Activated B cell treated with CpG ODN at 0.5 μM for 24 hours (primary cell): ENCODE measurements around the gene UNC50. TPM values are rescaled to one million over a fixed set of nuclear protein-coding genes. Genes with fewer than 3 reads are reported as not detected.
A peak's percentile ranks its signal among the peaks of the same experiment; 100 is the strongest.

Source experiments
- ATAC-seq: fragments of 200-7000 bp; cut with Tn5 transposase; one replicate; pipeline ENCODE4 v1.10.0; 2021; ENCODE audit warnings: low read depth, mild to moderate bottlenecking, moderate library complexity
- CTCF ChIA-PET: fragments of 350-600 bp; sonication (Branson Sonifier 250); formaldehyde crosslinking; loops from one replicate; lab custom pipeline; 2021; ENCODE audit warnings: antibody characterized with exemption; lab: Charles Lee
- POLR2A ChIA-PET: fragments of 350-600 bp; sonication (Branson Sonifier 250); formaldehyde crosslinking; loops from one replicate; lab custom pipeline; 2021; ENCODE audit warnings: antibody characterized with exemption; lab: Charles Lee
- DNase-seq: peaks from one replicate; pipeline ENCODE4 v3.0.0; 2022
- H3K27ac Mint-ChIP-seq: one replicate; pipeline ENCODE4 v1.8.0; 2020; ENCODE audit warnings: mixed read lengths
- H3K27me3 Mint-ChIP-seq: one replicate; pipeline ENCODE4 v1.8.0; 2021; ENCODE audit warnings: mixed read lengths
- H3K36me3 Mint-ChIP-seq: one replicate; pipeline ENCODE4 v1.8.0; 2021; ENCODE audit warnings: low read depth, mixed read lengths
- H3K4me1 Mint-ChIP-seq: one replicate; pipeline ENCODE4 v1.8.0; 2021; ENCODE audit warnings: mixed read lengths
- H3K4me3 Mint-ChIP-seq: one replicate; pipeline ENCODE4 v1.8.0; 2020; ENCODE audit warnings: mild to moderate bottlenecking, mixed read lengths
- H3K9me3 Mint-ChIP-seq: one replicate; pipeline ENCODE4 v1.8.0; 2020; ENCODE audit warnings: mixed read lengths
- intact Hi-C: fragments of 100-400 bp; cut with micrococcal nuclease; formaldehyde crosslinking; loops from one replicate; pipeline ENCODE4 v1.15.1; 2024
- total RNA-seq: library from RNA; stranded (reverse); gene quantifications from 2 replicates; pipeline ENCODE4 v1.2.3, GENCODE V29; 2022
- TF ChIP-seq, protein P1 (sequence below): fragments of 200-600 bp; IDR thresholded peaks from one replicate; pipeline ENCODE4 v1.8.0; 2022; ENCODE audit warnings: antibody characterized with exemption, mild to moderate bottlenecking

The UNC50 gene, protein sequence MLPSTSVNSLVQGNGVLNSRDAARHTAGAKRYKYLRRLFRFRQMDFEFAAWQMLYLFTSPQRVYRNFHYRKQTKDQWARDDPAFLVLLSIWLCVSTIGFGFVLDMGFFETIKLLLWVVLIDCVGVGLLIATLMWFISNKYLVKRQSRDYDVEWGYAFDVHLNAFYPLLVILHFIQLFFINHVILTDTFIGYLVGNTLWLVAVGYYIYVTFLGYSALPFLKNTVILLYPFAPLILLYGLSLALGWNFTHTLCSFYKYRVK
- total RNA-seq: 35.3 and 36.3 TPM in 2 replicates

DNA sequence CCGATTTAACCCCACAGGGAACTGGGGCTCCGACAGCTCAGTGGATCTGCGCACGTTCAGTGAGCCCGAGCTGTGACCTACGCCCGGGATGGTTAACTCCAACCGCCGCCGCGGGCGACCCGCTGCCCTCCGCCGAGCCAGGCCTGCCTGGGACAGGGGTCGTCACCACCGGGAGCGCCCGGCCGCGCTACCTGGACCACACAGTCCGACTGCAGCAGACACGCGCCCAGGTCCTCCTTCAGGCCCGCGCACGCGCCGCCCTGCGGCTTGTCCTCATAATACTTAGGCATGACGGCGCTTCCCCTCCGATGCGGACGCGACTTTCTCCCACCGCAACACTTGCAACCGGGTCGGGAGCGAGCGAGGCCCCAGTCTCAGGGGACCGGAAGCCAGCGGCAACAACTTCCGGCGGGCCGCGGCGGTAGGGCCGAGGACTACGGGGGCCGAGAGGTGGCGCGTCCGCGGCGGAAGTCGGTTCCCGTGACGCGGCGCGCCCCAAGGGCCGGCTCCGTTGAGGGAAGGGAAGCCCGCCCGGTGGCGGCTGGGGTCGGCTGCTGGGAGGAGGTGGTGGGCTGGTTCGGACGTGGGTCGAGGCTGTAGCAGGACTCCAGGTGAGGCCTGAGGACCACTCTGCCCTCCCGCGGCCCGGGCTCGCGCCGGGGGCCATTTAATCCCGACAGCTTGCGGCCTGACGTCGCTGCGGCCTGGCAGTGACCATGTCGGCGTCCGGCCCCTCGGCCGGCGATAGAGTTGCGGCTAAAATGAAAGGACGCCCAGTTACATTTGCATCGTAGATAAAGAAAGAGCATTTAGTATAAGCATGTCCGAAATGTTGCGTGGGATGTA lies at the start of gene UNC50, which contains the start of gene COA5:
UNC50 (plus strand) TSS at position 474 of the 846 bp plus-strand sequence. CDS start 1,171 bp downstream, outside the sequence.
COA5 (minus strand) TSS at position 397 of the 846 bp plus-strand sequence; CDS start at position 290, 107 bp downstream.
- ATAC-seq (peak; percentile 91), DNase-seq (peak; percentile 88)
- intact Hi-C loops: loop anchor here (1.0 to 2.0 kb wide), 4 partner anchors 52 to 728 kb away; partner anchors contain the start of genes EIF5B, MITD1, MRPL30 and TXNDC9
- ChIA-PET POLR2A (interaction anchor here (0.6 to 1.5 kb wide), 9 partner anchors 9 to 728 kb away, joined by 3 to 8 read pairs (median 3); partner anchors contain the start of genes EIF5B, MGAT4A and TXNDC9), CTCF (interaction anchor here (0.8 kb wide), 1 partner anchor 41 kb away, joined by 3 read pairs; no protein-coding TSS in a partner anchor)
- Mint-ChIP-seq H3K36me3 (peaks cover 56% of the 10 kb centered on the region), H3K27me3 (no peaks in the 10 kb centered on the region), H3K27ac (peak within 1 kb of the TSS; percentile 86), H3K4me3 (peak within 1 kb of the TSS; percentile 93), H3K9me3 (no peaks in the 10 kb centered on the region), H3K4me1 (peaks cover 55% of the 10 kb centered on the region)
- TF ChIP-seq, protein P1, sequence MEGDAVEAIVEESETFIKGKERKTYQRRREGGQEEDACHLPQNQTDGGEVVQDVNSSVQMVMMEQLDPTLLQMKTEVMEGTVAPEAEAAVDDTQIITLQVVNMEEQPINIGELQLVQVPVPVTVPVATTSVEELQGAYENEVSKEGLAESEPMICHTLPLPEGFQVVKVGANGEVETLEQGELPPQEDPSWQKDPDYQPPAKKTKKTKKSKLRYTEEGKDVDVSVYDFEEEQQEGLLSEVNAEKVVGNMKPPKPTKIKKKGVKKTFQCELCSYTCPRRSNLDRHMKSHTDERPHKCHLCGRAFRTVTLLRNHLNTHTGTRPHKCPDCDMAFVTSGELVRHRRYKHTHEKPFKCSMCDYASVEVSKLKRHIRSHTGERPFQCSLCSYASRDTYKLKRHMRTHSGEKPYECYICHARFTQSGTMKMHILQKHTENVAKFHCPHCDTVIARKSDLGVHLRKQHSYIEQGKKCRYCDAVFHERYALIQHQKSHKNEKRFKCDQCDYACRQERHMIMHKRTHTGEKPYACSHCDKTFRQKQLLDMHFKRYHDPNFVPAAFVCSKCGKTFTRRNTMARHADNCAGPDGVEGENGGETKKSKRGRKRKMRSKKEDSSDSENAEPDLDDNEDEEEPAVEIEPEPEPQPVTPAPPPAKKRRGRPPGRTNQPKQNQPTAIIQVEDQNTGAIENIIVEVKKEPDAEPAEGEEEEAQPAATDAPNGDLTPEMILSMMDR: no peak

DNA sequence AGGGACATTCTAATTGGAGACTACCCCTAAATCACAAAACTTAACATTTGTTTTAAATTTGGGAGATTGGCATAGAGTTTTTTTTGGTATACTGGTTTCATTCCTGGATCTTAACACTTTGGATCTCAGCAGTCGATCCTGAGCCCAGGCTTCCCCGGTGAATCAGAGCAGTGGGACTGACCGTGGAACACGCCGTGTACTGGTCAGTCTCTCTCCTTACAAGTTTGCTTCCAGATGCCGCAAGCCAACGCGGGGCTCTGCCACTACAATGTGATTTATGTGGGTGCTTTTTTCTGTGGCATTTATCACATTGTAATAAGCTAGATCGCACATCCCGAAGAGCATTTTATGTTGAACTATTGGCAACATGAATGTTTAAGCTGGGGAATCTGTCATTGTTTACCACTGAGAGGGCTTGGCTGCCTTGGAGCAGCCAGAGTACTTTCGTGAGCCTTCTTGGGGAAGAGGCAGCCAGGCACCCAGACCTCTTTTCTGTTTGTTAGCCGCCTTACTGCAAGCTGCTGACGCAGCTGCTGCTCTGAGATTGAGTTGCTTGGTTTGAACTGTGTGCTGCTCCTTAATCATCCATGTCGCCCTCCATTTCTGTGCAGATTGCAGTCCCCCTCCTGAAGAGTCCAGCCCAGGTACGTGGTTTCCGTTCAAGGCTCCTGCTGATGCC lies 49.4 kb upstream of the UNC50 start:
- DNase-seq: no peak
- Mint-ChIP-seq H3K9me3 (no peaks in the 10 kb centered on the region), H3K4me3 (no peak overlapping the region), H3K36me3 (peaks cover 32% of the 10 kb centered on the region), H3K27me3 (no peaks in the 10 kb centered on the region), H3K4me1 (peaks cover 39% of the 10 kb centered on the region), H3K27ac (no peak overlapping the region)
- ChIA-PET POLR2A (interaction anchor here (1.2 kb wide), 1 partner anchor 104 kb away, joined by 3 read pairs; no protein-coding TSS in a partner anchor), CTCF (interaction anchor here (2.0 kb wide), 1 partner anchor 10 kb away, joined by 6 read pairs; no protein-coding TSS in a partner anchor)
- no peak for ATAC-seq
- TF ChIP-seq, protein P1: no peak
- intact Hi-C loops: loop anchor here (5.0 kb wide), 1 partner anchor 147 kb away; no protein-coding TSS in a partner anchor

DNA sequence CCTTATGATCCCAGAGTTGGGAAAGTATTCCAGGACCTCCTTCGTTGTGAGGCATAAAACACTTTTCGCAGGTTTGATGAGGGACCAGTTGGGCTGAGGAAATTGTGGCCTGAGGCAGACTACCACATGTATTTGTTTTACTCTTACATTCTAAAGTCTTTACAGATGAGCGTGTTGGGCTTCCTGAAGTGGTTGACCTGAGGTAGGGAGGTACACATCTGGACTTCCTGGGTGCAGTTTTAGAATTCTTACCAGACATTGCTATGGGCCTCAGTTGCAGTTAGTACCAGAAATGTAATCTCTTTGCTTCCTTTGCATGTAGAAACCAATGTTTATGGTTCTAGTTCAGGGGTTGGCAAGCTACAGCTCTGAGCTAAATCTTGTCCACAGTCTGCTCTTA lies 48.8 kb upstream of the UNC50 start:
- no peak overlapping the region for H3K27ac Mint-ChIP-seq
- ATAC-seq (no peak), DNase-seq (no peak)
- H3K27me3 Mint-ChIP-seq: no peaks in the 10 kb centered on the region
- TF ChIP-seq, protein P1: no peak
- peaks cover 28% of the 10 kb centered on the region for H3K36me3 Mint-ChIP-seq
- no peak overlapping the region for H3K4me3 Mint-ChIP-seq
- no peaks in the 10 kb centered on the region for H3K9me3 Mint-ChIP-seq
- ChIA-PET POLR2A (interaction anchor here (0.6 kb wide), 1 partner anchor 80 kb away, joined by 3 read pairs; no protein-coding TSS in a partner anchor), CTCF (interaction anchor here (2.0 kb wide), 1 partner anchor 9 kb away, joined by 6 read pairs; no protein-coding TSS in a partner anchor)
- intact Hi-C loops: loop anchor here (5.0 kb wide), 1 partner anchor 147 kb away; no protein-coding TSS in a partner anchor
- H3K4me1 Mint-ChIP-seq: peaks cover 34% of the 10 kb centered on the region

DNA sequence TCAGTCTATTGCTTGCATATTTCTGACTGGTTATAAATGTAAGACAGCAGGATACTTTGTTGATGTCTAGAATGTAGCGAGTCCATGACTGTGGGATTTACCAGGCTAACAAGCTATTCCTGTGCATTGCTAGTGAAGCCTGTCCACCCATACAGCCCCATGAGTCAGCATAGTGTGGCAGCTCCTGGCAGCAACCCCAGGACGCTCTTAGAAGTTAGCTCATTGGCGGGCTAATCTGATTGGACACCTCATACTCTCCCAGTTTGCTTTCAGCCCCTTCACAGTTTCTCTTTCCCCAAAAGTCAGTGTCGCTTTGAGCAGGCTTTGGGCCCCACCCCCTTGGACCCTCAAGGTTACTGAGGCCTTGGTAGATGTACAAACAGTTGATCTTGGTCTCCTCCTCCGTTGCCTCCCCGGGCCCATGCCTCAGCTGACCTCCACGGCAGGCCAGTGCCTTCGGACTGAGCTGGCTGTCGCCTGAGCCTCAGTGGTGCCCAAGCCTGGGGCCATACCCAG lies 48.1 kb upstream of the UNC50 start:
- Mint-ChIP-seq H3K4me1 (peaks cover 27% of the 10 kb centered on the region), H3K27me3 (no peaks in the 10 kb centered on the region), H3K9me3 (no peaks in the 10 kb centered on the region), H3K4me3 (no peak overlapping the region), H3K27ac (no peak overlapping the region), H3K36me3 (peaks cover 23% of the 10 kb centered on the region)
- ChIA-PET CTCF (interaction anchor here (2.0 kb wide), 1 partner anchor 9 kb away, joined by 6 read pairs; no protein-coding TSS in a partner anchor), POLR2A (interaction anchor here (0.6 kb wide), 1 partner anchor 81 kb away, joined by 3 read pairs; no protein-coding TSS in a partner anchor)
- TF ChIP-seq, protein P1: no peak
- DNase-seq (no peak), ATAC-seq (no peak)
- intact Hi-C loops: no loop called here
